Measurements from ENCODE around the gene PIGU.

GRCh38 chr20:34651200-34651599, 25.7 kb downstream of the PIGU start:
- TF ChIP-seq MAX (IDR thresholded peaks at IDR 0.05; ENCODE audit: low read depth, low read length) (no peak), CTCF (IDR thresholded peaks at IDR 0.05; ENCODE audit: low read depth, low read length) (no peak), POLR2A (IDR thresholded peaks at IDR 0.05; ENCODE audit: extremely low read depth, insufficient read length) (no peak)
